HepG2 (cell line): ENCODE results near the gene CHMP1A. TPM values are rescaled to one million over a fixed set of nuclear protein-coding genes. Genes with fewer than 3 reads are reported as not detected.

Experiments used
- DNMT3B ChIP-seq: conservative IDR thresholded peaks from 2 replicates; pipeline ENCODE4 v1.6.1; 2016; ENCODE audit warnings: missing biosample characterization, control low read depth
- HNRNPLL ChIP-seq: fragments of 200-400 bp; formaldehyde crosslinking; IDR thresholded peaks from 2 replicates; pipeline ENCODE4 v1.6.1; 2017; ENCODE audit warnings: mild to moderate bottlenecking, low read depth, low read length; ENCODE audit not compliant: poor library complexity, severe bottlenecking
- KLF15 ChIP-seq: sonication (generic); formaldehyde crosslinking; IDR thresholded peaks from 2 replicates; pipeline ENCODE4 v1.8.1; 2023; ENCODE audit warnings: borderline replicate concordance, mild to moderate bottlenecking, inconsistent platforms, missing genetic modification reagents, mixed read lengths
- MATR3 ChIP-seq: sonication (generic); formaldehyde crosslinking; IDR thresholded peaks from 2 replicates; pipeline ENCODE4 v1.4.0; 2020; ENCODE audit warnings: missing genetic modification reagents
- MEIS1 ChIP-seq: sonication (generic); formaldehyde crosslinking; IDR thresholded peaks from 2 replicates; pipeline ENCODE4 v1.9.0; 2021; ENCODE audit warnings: mild to moderate bottlenecking, missing genetic modification reagents, moderate library complexity, borderline replicate concordance
- MYNN ChIP-seq: sonication (generic); formaldehyde crosslinking; IDR thresholded peaks from 2 replicates; pipeline ENCODE4 v1.4.0; 2020; ENCODE audit warnings: mild to moderate bottlenecking, low read depth, missing genetic modification reagents
- NFYB ChIP-seq: sonication (generic); formaldehyde crosslinking; IDR thresholded peaks from 2 replicates; pipeline ENCODE4 v1.4.0; 2020; ENCODE audit warnings: missing genetic modification reagents
- NKX3-1 ChIP-seq: sonication (generic); formaldehyde crosslinking; IDR thresholded peaks from 2 replicates; pipeline ENCODE4 v1.5.0; 2020; ENCODE audit warnings: missing genetic modification reagents
- NR2F2 ChIP-seq: IDR thresholded peaks from 2 replicates; pipeline ENCODE4 v1.6.1; 2012; ENCODE audit warnings: low read depth, inconsistent platforms, borderline replicate concordance
- PRDM4 ChIP-seq: sonication (generic); formaldehyde crosslinking; IDR thresholded peaks from 2 replicates; pipeline ENCODE4 v1.9.0; 2021; ENCODE audit warnings: missing genetic modification reagents, borderline replicate concordance
- PRMT3 ChIP-seq: sonication (generic); formaldehyde crosslinking; IDR thresholded peaks from 2 replicates; pipeline ENCODE4 v1.8.1; 2022; ENCODE audit warnings: low read depth, mild to moderate bottlenecking, moderate library complexity, missing genetic modification reagents, borderline replicate concordance
- RXRA ChIP-seq: sonication (generic); formaldehyde crosslinking; IDR thresholded peaks from 2 replicates; pipeline ENCODE4 v1.5.1; 2020; ENCODE audit warnings: missing genetic modification reagents
- RXRB ChIP-seq: IDR thresholded peaks from 2 replicates; pipeline ENCODE4 v1.6.1; 2016; ENCODE audit warnings: borderline replicate concordance, missing genetic modification reagents, missing compliant biosample characterization
- SALL2 ChIP-seq: sonication (generic); formaldehyde crosslinking; IDR thresholded peaks from 2 replicates; pipeline ENCODE4 v1.8.1; 2023; ENCODE audit warnings: mild to moderate bottlenecking, missing genetic modification reagents, inconsistent platforms
- YY1 ChIP-seq: IDR thresholded peaks from 2 replicates; pipeline ENCODE4 v1.6.1; 2011; ENCODE audit warnings: low read length, low read depth, moderate library complexity, mild to moderate bottlenecking; ENCODE audit not compliant: insufficient read depth, insufficient replicate concordance
- ZBED4 ChIP-seq: sonication (generic); formaldehyde crosslinking; IDR thresholded peaks from 2 replicates; pipeline ENCODE4 v1.4.0; 2020; ENCODE audit warnings: missing genetic modification reagents, borderline replicate concordance
- ZNF205 ChIP-seq: IDR thresholded peaks from 2 replicates; pipeline ENCODE4 v1.6.1; 2018; ENCODE audit warnings: missing biosample characterization, missing genetic modification reagents
- ZNF225 ChIP-seq: sonication (generic); formaldehyde crosslinking; IDR thresholded peaks from 2 replicates; pipeline ENCODE4 v1.4.0; 2020; ENCODE audit warnings: mild to moderate bottlenecking, missing genetic modification reagents
- ZNF326 ChIP-seq: sonication (generic); formaldehyde crosslinking; IDR thresholded peaks from 2 replicates; pipeline ENCODE4 v1.4.0; 2020; ENCODE audit warnings: missing genetic modification reagents, borderline replicate concordance
- ZNF724P ChIP-seq: sonication (generic); formaldehyde crosslinking; IDR thresholded peaks from 2 replicates; pipeline ENCODE4 v1.8.0; 2022; ENCODE audit warnings: missing genetic modification reagents, borderline replicate concordance
- ZUFSP ChIP-seq: sonication (generic); formaldehyde crosslinking; IDR thresholded peaks from 2 replicates; pipeline ENCODE4 v1.9.0; 2021; ENCODE audit warnings: missing genetic modification reagents, mild to moderate bottlenecking, borderline replicate concordance
- polyA plus RNA-seq, 8 experiments: library from polyadenylated mRNA; depleted of rRNA in 3 of 8; stranded (reverse) in 7 of 8; unstranded in 1 of 8; fragments of >200 nt; fragmentation: Illumina TruSeq in 4 of 8; extraction: Trizol in 4 of 8; gene quantifications; 2 replicates each; pipeline versions ENCODE4 v1.2.1 to v1.2.3, GENCODE V29; 2011 to 2016; ENCODE audit warnings: low read depth in 4 of 8, missing spikeins in 1 of 8, mixed read lengths in 1 of 8; ENCODE audit not compliant: insufficient read depth in 1 of 8
- total RNA-seq, 5 experiments: library from RNA; depleted of rRNA; stranded (reverse); fragments of >200 nt; fragmentation: Illumina TruSeq; extraction: Trizol; gene quantifications; 2 replicates each; pipeline ENCODE4 v1.2.3, GENCODE V29; 2016; ENCODE audit warnings: low read depth in 1 of 5

Gene CHMP1A
- total and polyA plus RNA-seq, 2 of the 13 experiments (the other 11 are each of a cell fraction or from before 2014, with no cell fraction given) = 69.4 to 73.3 TPM

- TF ChIP-seq ZBED4 (no peak; the same call in 1 of the 2 replicates), NKX3-1 (peak; percentile 31; the same call in 1 of the 2 replicates), SALL2 (0 out of 2 replicates have a peak, but pooled peaks have one; percentile 18), MEIS1 (no peak), DNMT3B (CRISPR knock-in tag) (no peak), RXRB (CRISPR knock-in tag) (no peak), ZNF225 (no peak), NR2F2 (peak; percentile 46; the same call in 1 of the 2 replicates), ZNF326 (CRISPR knock-in tag) (peak; percentile 53; the same call in 1 of the 2 replicates), ZNF724P (CRISPR knock-in tag) (0 out of 2 replicates have a peak, but pooled peaks have one; percentile 73), RXRA (CRISPR knock-in tag) (no peak; the same call in 1 of the 2 replicates), PRMT3 (peak; percentile 49; the same call in 1 of the 2 replicates), YY1 (peak; percentile 20), HNRNPLL (peak; percentile 76), PRDM4 (CRISPR knock-in tag) (no peak), MYNN (no peak), ZUFSP (CRISPR knock-in tag) (no peak), KLF15 (CRISPR knock-in tag) (no peak; the same call in 1 of the 2 replicates), NFYB (no peak; the same call in 1 of the 2 replicates), ZNF205 (CRISPR knock-in tag) (no peak), MATR3 (CRISPR knock-in tag) (no peak)
Measured at GRCh38 chr16:89695086-89695874, 37.8 kb upstream of the CHMP1A start (continued).
